GM20000 (cell line): ENCODE measurements around the gene TRAK1.

Source experiments
- DNase-seq: peaks from one replicate; pipeline ENCODE4 v3.0.0; 2012; ENCODE audit warnings: low spot score
- CTCF ChIP-seq: IDR thresholded peaks from 2 replicates; pipeline ENCODE4 v1.5.1; 2012; ENCODE audit warnings: mild to moderate bottlenecking, control low read depth; ENCODE audit errors: extremely low read depth, missing control alignments

Gene TRAK1

DNA sequence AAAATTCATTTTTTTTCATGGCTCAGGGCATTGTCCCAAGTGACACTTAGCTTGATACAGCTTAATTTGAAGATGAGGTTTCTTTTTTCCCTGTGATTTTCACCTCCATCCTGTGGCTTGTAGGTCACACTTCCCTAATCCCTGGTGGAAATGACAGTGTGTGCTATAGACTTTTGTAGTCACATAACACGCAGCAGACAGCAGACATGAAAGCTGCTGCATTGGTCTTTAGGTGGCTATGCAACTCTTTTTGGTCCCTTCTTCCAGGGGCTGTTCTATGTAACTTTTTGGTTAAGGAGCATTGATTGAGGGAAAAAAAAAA lies 38.8 kb downstream of the TRAK1 start:
- DNase-seq = no peak
- TF ChIP-seq CTCF = no peak

GRCh38 chr3:42130329-42131070 lies 39.3 kb downstream of the TRAK1 start:
- TF ChIP-seq CTCF = no peak
- DNase-seq = no peak

GRCh38 chr3:42133500-42134298 lies 42.5 kb downstream of the TRAK1 start:
- no peak for TF ChIP-seq CTCF
- no peak for DNase-seq

GRCh38 chr3:42134867-42135464 lies 43.8 kb downstream of the TRAK1 start:
- DNase-seq = no peak
- no peak for TF ChIP-seq CTCF

DNA sequence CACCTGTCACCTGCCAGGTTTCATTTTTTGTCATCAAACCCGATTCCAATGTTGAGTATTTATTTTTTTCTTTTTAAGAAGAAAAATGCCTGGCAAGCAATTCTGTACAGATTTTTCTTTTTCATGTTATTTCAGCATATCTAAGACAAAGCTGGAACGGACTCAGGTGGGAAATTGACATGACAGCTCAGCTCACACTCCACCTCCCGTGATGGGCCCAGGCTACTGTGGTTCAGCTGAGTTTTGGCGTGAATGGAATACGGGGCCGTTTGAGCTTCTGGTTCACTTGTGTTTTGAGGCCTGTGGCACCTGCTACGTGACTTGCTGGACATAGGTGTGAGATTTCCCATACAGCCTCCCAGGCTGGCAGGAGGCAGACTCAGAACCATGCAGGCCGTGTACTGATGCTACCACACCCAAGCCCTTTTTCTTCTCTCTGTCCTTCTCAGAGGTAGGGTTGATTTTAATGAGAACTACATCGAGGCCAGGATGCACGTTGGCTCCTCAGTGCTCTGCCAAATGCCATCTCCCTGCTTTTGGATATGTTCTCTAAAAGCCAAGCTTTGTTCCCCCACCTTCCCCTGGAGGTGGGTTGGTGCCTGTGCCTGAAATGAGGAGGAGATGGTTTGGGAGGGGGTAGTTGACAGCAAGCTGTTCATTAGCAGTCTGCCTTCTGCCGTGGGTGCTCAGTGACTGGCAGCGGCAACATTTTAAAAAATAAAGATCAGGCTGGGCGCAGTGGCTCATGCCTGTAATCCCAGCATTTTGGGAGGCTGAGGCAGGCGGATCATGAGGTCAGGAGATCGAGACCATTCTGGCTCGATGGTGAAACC lies 48.7 kb downstream of the TRAK1 start:
- TF ChIP-seq CTCF = no peak
- no peak for DNase-seq

- DNase-seq = no peak
- TF ChIP-seq CTCF = no peak
Observed at GRCh38 chr3:42140665-42141203, 49.6 kb downstream of the TRAK1 start.
